Osteoblast (primary cell): Measurements from ENCODE around the gene LY6G6D. TPM values are rescaled to one million over a fixed set of nuclear protein-coding genes. Genes with fewer than 3 reads are reported as not detected.

Experiments used
- DNase-seq: peaks from one replicate; pipeline ENCODE4 v3.0.0; 2011; ENCODE audit warnings: low spot score, mixed read lengths; ENCODE audit not compliant: insufficient read length; ENCODE audit errors: missing footprints
- H2AFZ ChIP-seq: 2 replicates; pipeline ENCODE4 v1.6.0; 2011; ENCODE audit warnings: mild to moderate bottlenecking, low read length
- H3K27ac ChIP-seq: 2 replicates; pipeline ENCODE4 v1.5.1; 2011; ENCODE audit warnings: mild to moderate bottlenecking, low read depth, low read length, moderate library complexity
- H3K27me3 ChIP-seq: 2 replicates; pipeline ENCODE4 v1.6.0; 2012; ENCODE audit warnings: mild to moderate bottlenecking, control low read depth, inconsistent platforms, low read length, moderate library complexity; ENCODE audit not compliant: insufficient read depth
- H3K36me3 ChIP-seq: 2 replicates; pipeline ENCODE4 v1.5.1; 2011; ENCODE audit warnings: mild to moderate bottlenecking, low read length, control low read depth, moderate library complexity; ENCODE audit not compliant: insufficient read depth
- H3K4me1 ChIP-seq: 2 replicates; pipeline ENCODE4 v1.5.1; 2011; ENCODE audit warnings: mild to moderate bottlenecking, low read length, control low read depth, moderate library complexity; ENCODE audit not compliant: insufficient read depth
- H3K4me2 ChIP-seq: 2 replicates; pipeline ENCODE4 v1.6.0; 2011; ENCODE audit warnings: mild to moderate bottlenecking, low read length; ENCODE audit not compliant: insufficient read depth
- H3K4me3 ChIP-seq: fragments of 200-600 bp; sonication (generic); 3 replicates; pipeline ENCODE4 v1.5.1; 2012; ENCODE audit warnings: mild to moderate bottlenecking, low read length, inconsistent platforms; ENCODE audit not compliant: insufficient read depth
- H3K79me2 ChIP-seq: 2 replicates; pipeline ENCODE4 v1.6.0; 2012; ENCODE audit warnings: mild to moderate bottlenecking, low read length, control low read depth, inconsistent platforms; ENCODE audit not compliant: insufficient read depth
- H3K9me3 ChIP-seq: 2 replicates; pipeline ENCODE4 v1.5.1; 2011; ENCODE audit warnings: low read depth, low read length, control low read depth
- H4K20me1 ChIP-seq: 2 replicates; pipeline ENCODE4 v1.6.0; 2012; ENCODE audit warnings: mild to moderate bottlenecking, low read length, control low read depth; ENCODE audit not compliant: insufficient read depth
- total RNA-seq: library from RNA; depleted of rRNA; stranded (reverse); fragments of >200 nt; gene quantifications from 2 replicates; pipeline ENCODE4 v1.2.3, GENCODE V29; 2012
- TF ChIP-seq, protein P1 (sequence below): IDR thresholded peaks from 2 replicates; pipeline ENCODE4 v1.5.1; 2011; ENCODE audit warnings: mild to moderate bottlenecking, low read depth, low read length, moderate library complexity; ENCODE audit errors: extremely low read depth

The LY6G6D gene
- total RNA-seq, 1 donor = not detected

DNA sequence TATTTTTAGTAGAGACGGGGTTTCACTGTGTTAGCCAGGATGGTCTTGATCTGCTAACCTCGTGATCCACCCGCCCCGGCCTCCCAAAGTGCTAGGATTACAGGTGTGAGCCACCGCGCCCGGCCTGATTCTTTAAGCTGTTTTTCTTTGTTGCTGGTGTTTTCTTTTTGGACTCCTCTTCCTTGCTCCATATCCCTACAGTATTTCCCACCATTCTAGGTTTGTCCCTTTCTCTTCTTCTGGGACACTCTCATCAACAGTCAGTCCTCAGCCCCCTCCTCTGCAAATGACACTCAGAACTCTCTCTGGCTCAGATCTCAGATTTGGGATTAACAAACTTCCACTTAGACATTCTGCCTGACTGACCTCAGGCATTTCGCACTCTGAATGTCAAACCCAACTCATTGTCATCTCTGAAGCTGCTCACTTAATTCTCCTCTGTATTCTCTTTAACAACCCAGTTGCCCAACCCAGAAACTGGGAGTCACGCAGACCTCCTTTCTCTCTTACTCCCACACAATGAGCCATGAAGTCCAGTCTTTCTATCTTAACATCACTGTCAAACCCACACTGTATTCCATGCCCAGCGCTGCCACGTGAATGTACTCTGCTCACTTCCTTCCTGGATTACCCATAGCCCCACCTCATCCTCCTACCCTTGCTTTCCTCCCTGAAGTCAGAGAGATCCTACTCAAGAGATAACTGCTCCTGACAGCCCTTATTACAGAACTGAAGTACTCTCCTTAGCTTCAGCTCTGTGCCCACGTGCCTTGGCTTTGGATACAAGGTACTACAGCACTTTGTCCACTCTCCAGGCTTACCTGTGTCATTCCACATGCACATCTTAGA, 10.6 kb downstream of the LY6G6D start:
- H3K4me2 ChIP-seq = no peak overlapping the region

DNA sequence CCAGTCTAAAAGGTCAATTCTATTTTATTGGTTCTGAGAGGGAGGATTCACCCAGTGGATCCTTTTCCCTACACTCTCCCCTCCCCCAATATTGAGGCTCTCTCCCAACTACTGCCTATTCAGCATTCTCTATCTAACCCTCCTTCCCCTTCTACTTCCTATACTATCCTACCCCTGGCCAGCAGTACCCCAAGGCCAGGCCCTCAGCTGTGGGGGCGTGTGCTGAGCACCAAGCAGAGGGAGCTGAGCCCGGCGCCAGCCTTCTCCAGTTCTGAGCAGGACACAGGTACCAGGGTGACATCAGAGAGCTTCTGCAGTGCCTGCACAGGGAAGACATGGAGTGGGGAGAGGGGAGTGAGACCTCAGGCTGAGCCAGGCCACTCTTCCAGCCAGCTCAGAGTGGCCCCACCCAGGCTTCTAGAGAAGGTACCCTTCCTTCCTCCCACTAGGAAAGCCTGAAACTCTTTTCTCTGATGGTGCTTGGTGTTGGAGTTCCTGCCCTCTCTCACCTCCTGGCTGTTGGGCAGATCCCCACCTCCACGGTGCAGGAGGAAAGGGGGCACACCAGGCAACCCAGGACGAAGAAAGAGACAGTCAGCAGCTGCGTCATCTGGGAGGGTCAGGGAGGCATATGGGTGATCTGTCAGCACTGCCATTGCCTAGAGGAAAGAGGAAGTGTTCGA, 12.0 kb downstream of the LY6G6D start:
- Histone ChIP-seq H3K27ac (no peak overlapping the region), H3K4me1 (peaks cover 13% of the 10 kb centered on the region), H3K27me3 (no peaks in the 10 kb centered on the region), H3K4me2 (no peak overlapping the region), H3K36me3 (peaks cover 34% of the 10 kb centered on the region), H4K20me1 (peaks cover 11% of the 10 kb centered on the region), H3K79me2 (peaks cover 11% of the 10 kb centered on the region), H2AFZ (no peak overlapping the region), H3K9me3 (no peaks in the 10 kb centered on the region), H3K4me3 (no peak overlapping the region)
- TF ChIP-seq, protein P1, sequence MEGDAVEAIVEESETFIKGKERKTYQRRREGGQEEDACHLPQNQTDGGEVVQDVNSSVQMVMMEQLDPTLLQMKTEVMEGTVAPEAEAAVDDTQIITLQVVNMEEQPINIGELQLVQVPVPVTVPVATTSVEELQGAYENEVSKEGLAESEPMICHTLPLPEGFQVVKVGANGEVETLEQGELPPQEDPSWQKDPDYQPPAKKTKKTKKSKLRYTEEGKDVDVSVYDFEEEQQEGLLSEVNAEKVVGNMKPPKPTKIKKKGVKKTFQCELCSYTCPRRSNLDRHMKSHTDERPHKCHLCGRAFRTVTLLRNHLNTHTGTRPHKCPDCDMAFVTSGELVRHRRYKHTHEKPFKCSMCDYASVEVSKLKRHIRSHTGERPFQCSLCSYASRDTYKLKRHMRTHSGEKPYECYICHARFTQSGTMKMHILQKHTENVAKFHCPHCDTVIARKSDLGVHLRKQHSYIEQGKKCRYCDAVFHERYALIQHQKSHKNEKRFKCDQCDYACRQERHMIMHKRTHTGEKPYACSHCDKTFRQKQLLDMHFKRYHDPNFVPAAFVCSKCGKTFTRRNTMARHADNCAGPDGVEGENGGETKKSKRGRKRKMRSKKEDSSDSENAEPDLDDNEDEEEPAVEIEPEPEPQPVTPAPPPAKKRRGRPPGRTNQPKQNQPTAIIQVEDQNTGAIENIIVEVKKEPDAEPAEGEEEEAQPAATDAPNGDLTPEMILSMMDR = no peak
- peak; percentile 65 for DNase-seq

More for the DNA sequence above, 10.6 kb downstream of the LY6G6D start:
- Histone ChIP-seq H4K20me1 (peaks cover 5% of the 10 kb centered on the region), H3K4me3 (no peak overlapping the region), H3K9me3 (no peaks in the 10 kb centered on the region), H3K27me3 (no peaks in the 10 kb centered on the region), H2AFZ (no peak overlapping the region), H3K79me2 (peaks cover 7% of the 10 kb centered on the region), H3K27ac (no peak overlapping the region), H3K4me1 (peaks cover 13% of the 10 kb centered on the region), H3K36me3 (peaks cover 20% of the 10 kb centered on the region)
- TF ChIP-seq, protein P1 = no peak
- DNase-seq = no peak

DNA sequence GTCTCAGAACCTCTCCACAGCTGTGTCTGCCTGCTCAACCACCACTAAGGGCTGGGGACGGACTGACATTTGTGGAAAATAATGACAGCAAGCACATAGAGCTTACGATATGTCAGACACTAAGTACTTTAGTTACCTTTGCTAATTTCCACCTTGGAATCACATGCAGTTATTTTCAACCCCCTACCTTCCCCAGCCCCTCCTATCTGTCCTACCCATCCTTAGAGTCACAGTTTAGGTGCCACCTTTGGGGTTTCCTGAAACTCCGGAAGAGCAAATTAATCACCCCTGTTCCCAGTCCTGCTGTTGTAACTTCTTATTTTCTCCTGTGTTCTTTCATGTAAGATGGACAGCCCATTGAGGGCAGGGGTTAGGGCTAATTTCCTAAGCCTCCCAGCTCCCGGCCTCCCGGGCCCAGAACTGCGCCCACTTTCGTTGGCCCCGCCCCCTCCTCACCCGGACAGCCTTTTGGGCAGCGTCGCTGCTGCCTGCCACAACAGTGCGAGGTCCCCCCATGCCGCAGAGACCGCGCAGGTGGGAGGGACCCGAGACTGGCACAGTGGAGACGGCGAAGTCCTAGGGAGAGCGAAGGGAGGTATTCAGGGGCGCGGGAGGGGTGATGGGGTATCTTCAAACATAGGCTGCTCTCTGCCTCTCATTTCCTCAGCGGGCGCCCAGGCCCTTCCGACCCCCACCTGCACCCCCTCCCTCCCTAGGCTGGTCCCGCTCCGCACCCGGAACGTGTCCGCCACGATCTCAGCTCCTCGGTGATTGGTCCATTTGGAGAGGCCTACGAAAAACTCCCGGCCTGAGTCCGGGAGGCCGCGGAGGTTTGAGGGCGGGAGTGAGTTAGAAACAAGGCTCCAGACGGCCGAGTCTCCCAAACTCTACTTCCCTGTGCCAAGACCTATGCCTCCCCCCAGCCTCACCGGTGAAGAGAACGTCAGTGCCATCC, 12.8 kb downstream of the LY6G6D start:
- H3K79me2 ChIP-seq = peaks cover 13% of the 10 kb centered on the region
- peaks cover 14% of the 10 kb centered on the region for H4K20me1 ChIP-seq
- peak overlapping the region; percentile 91 for H3K4me2 ChIP-seq
- no peak for DNase-seq
- no peak overlapping the region for H3K27ac ChIP-seq
- H3K4me1 ChIP-seq = peaks cover 13% of the 10 kb centered on the region
- no peaks in the 10 kb centered on the region for H3K9me3 ChIP-seq
- TF ChIP-seq, protein P1 = no peak
- H3K36me3 ChIP-seq = peaks cover 40% of the 10 kb centered on the region
- no peaks in the 10 kb centered on the region for H3K27me3 ChIP-seq
- H2AFZ ChIP-seq = no peak overlapping the region
- peak overlapping the region; percentile 92 for H3K4me3 ChIP-seq
